Measurements from ENCODE around the gene DCAF11. TPM values are rescaled to one million over a fixed set of nuclear protein-coding genes. Genes with fewer than 3 reads are reported as not detected.

Gene DCAF11
- total and polyA plus RNA-seq, 2 of the 8 experiments (the other 6 are each of a cell fraction or from before 2014, with no cell fraction given) = 60.4 to 63.6 TPM

DNA sequence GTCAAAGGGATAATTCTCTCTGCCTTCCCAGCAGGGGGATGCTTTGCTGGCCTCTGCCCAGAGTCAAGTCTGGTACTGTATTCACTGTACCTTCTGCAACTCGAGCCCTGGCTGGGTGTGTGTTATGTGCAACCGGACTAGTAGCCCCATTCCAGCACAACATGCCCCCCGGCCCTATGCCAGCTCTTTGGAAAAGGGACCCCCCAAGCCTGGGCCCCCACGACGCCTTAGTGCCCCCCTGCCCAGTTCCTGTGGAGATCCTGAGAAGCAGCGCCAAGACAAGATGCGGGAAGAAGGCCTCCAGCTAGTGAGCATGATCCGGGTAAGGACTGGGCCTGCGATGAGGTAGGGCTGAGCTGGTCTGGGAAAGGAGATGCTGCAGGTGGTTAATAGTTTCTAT lies 36.0 kb downstream of the DCAF11 start:
- Histone ChIP-seq H4K20me1 (replicated peaks in 1 of 2; ENCODE audit: control insufficient read depth in 1 of 2, insufficient read depth in 2 of 2, low read length in 2 of 2) (peaks cover 0 to 23% of the 10 kb centered on the region in 2 experiments), H3K18ac (ENCODE audit: extremely low read depth, low read length) (no peak overlapping the region), H4K8ac (ENCODE audit: extremely low read depth, insufficient read depth, low read length) (no peak overlapping the region; the same call in 1 of the 2 replicates), H4K5ac (ENCODE audit: insufficient read length, low read depth, low read length) (no peak overlapping the region), H3K56ac (replicated peaks; ENCODE audit: insufficient read length, low read depth, low read length) (no peak overlapping the region), H3K4me2 (ENCODE audit: insufficient read depth in 1 of 2, low read depth in 2 of 2, low read length in 2 of 2) (no peak overlapping the region), H3K4ac (replicated peaks; ENCODE audit: insufficient read length, low read depth, low read length) (no peak overlapping the region), H3K27me3 (replicated peaks in 1 of 4; ENCODE audit: control insufficient read depth in 3 of 4, extremely low read depth in 1 of 4, insufficient read depth in 3 of 4, low read length in 3 of 4) (no peaks in the 10 kb centered on the region; a peak in 1 of 7 replicates), H4K91ac (replicated peaks; ENCODE audit: insufficient read length, low read length) (no peak overlapping the region), H2BK5ac (ENCODE audit: low read depth, low read length) (no peak overlapping the region), H3K9me3 (ENCODE audit: insufficient read depth in 2 of 2, low read depth in 1 of 2, low read length in 1 of 2) (no peaks in the 10 kb centered on the region), H2BK15ac (ENCODE audit: low read length) (no peak overlapping the region), H3K4me3 (ENCODE audit: extremely low read depth in 1 of 4, insufficient read depth in 2 of 4, low read depth in 3 of 4, low read length in 4 of 4) (no peak overlapping the region), H3K79me2 (ENCODE audit: control insufficient read depth in 1 of 2, insufficient read depth in 2 of 2, low read length in 2 of 2) (peaks cover 0 to 25% of the 10 kb centered on the region in 2 experiments; a peak in 3 of 4 replicates), H2AFZ (ENCODE audit: low read length) (no peak overlapping the region), H3K9ac (replicated peaks in 1 of 4; ENCODE audit: extremely low read depth in 1 of 4, low read depth in 3 of 4, low read length in 3 of 4) (no peak overlapping the region), H3K4me1 (replicated peaks in 1 of 4; ENCODE audit: control insufficient read depth in 3 of 4, insufficient read depth in 4 of 4, low read length in 3 of 4) (peaks cover 0 to 10% (median 6%) of the 10 kb centered on the region in 4 experiments; a peak in 5 of 7 replicates), H2BK12ac (ENCODE audit: low read depth, low read length) (no peak overlapping the region), H2BK120ac (replicated peaks; ENCODE audit: low read depth, low read length) (no peak overlapping the region), H3K23ac (ENCODE audit: insufficient read length) (no peak overlapping the region), H3K23me2 (ENCODE audit: low read depth, low read length) (peaks cover 10% of the 10 kb centered on the region), H3K79me1 (ENCODE audit: low read depth, low read length) (peaks cover 9% of the 10 kb centered on the region; the same call in 1 of the 2 replicates), H3K36me3 (ENCODE audit: control insufficient read depth in 2 of 4, insufficient read depth in 4 of 4, low read length in 3 of 4) (peaks cover 21 to 42% (median 40%) of the 10 kb centered on the region in 4 experiments), H2BK20ac (ENCODE audit: low read length) (no peak overlapping the region), H3K14ac (ENCODE audit: insufficient read length) (no peak overlapping the region), H3K27ac (ENCODE audit: low read depth, low read length) (no peak overlapping the region), H2AK5ac (ENCODE audit: low read depth, low read length) (no peak overlapping the region)
- DNase-seq (ENCODE audit: low read depth in 1 of 2, low spot score in 2 of 2) (no peak), FAIRE-seq (no peak)
- 93% methylated on average over 9 of the region's 9 CpGs; no CpG with 5 or more reads in 1 of the 2 experiments for WGBS, 2 experiments (ENCODE audit: extremely low coverage in 1 of 2, insufficient coverage in 1 of 2, insufficient read length in 1 of 2, insufficient replicate concordance in 2 of 2, low coverage in 1 of 2, low lambda C conversion rate in 2 of 2, missing lambda C conversion rate in 1 of 2)
- ChIA-PET CTCF (ENCODE audit: partially characterized antibody) (interaction anchor here (0.6 to 3.4 kb wide), 9 partner anchors 7 to 161 kb away, joined by 3 to 26 read pairs (median 4); partner anchors contain the start of genes EMC9, IRF9, PCK2 and PSME1), POLR2A (ENCODE audit: partially characterized antibody) (interaction anchor here (0.6 to 9.6 kb wide), 13 partner anchors 9 to 733 kb away, joined by 3 to 86 read pairs (median 5); partner anchors contain the start of genes DCAF11, EMC9, IRF9 and NRL)
- no peak for TF ChIP-seq TBP (IDR thresholded peaks at IDR 0.05; ENCODE audit: low read depth, low read length)
- no peak for TF ChIP-seq EZH2 (IDR thresholded peaks at IDR 0.05; ENCODE audit: low read depth, low read length, severe bottlenecking)
- TF ChIP-seq, protein P1, sequence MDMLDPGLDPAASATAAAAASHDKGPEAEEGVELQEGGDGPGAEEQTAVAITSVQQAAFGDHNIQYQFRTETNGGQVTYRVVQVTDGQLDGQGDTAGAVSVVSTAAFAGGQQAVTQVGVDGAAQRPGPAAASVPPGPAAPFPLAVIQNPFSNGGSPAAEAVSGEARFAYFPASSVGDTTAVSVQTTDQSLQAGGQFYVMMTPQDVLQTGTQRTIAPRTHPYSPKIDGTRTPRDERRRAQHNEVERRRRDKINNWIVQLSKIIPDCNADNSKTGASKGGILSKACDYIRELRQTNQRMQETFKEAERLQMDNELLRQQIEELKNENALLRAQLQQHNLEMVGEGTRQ (IDR thresholded peaks at IDR 0.05; ENCODE audit: low read length) = no peak
- TF ChIP-seq JUN (IDR thresholded peaks at IDR 0.05; ENCODE audit: low read depth, low read length) = no peak
- TF ChIP-seq, protein P2, sequence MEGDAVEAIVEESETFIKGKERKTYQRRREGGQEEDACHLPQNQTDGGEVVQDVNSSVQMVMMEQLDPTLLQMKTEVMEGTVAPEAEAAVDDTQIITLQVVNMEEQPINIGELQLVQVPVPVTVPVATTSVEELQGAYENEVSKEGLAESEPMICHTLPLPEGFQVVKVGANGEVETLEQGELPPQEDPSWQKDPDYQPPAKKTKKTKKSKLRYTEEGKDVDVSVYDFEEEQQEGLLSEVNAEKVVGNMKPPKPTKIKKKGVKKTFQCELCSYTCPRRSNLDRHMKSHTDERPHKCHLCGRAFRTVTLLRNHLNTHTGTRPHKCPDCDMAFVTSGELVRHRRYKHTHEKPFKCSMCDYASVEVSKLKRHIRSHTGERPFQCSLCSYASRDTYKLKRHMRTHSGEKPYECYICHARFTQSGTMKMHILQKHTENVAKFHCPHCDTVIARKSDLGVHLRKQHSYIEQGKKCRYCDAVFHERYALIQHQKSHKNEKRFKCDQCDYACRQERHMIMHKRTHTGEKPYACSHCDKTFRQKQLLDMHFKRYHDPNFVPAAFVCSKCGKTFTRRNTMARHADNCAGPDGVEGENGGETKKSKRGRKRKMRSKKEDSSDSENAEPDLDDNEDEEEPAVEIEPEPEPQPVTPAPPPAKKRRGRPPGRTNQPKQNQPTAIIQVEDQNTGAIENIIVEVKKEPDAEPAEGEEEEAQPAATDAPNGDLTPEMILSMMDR (IDR thresholded peaks at IDR 0.05; ENCODE audit: control extremely low read depth in 1 of 3, insufficient read depth in 1 of 3, low read depth in 1 of 3, low read length in 3 of 3) = no peak
- no peak for TF ChIP-seq CBX8 (IDR thresholded peaks at IDR 0.05; ENCODE audit: borderline replicate concordance, low read depth, low read length)
- TF ChIP-seq BACH1 (IDR thresholded peaks at IDR 0.05; ENCODE audit: low read length) = no peak
- no peak for TF ChIP-seq GABPA (IDR thresholded peaks at IDR 0.05; ENCODE audit: borderline replicate concordance, insufficient read depth, low read length)
- no peak for TF ChIP-seq CHD1 (IDR thresholded peaks at IDR 0.05; ENCODE audit: low read depth, low read length)
- TF ChIP-seq TCF12 (IDR thresholded peaks at IDR 0.05; ENCODE audit: low read depth, low read length) = no peak

Measured in H1 (cell line).